NCI-H524 (cell line): ENCODE data around the gene CIB4.

Experiments used
- DNase-seq, 2 experiments: peaks; one replicate each; lab custom pipeline; 2025; lab: John Stamatoyannopoulos, UW

Gene CIB4

DNA sequence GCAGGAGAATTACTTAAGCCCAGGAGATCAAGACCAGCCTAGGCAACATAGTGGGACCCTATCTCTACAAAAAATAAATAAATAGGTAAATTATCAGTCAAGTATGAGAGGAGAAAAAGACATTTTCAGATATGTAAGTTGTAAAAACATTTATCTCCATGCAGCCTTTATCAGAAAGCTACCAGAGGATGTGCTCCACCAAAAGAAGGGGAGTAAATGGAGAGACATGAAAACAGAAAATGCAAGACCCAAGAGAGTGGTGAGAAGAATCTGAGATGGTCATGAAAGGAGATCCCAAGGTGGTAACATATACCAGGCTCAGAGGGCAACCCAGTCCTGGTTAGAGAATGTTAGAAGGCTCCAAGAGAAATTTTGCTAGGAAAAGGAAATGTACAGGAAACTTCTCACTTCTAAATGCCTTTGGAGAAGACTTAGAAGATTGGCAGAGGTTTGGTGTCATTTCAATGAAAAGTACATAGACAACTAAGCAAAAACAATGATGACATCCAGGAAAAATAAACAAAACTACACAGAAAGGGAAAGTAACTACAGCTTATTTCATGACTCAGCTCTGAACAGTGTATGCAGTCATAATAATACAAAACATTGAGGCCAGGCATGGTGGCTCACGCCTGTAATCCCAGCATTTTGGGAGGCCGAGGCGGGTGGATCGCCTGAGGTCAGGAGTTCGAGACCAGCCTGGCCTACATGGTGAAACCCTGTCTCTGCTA is 19.5 kb downstream of the CIB4 start:
- DNase-seq = no peak

DNA sequence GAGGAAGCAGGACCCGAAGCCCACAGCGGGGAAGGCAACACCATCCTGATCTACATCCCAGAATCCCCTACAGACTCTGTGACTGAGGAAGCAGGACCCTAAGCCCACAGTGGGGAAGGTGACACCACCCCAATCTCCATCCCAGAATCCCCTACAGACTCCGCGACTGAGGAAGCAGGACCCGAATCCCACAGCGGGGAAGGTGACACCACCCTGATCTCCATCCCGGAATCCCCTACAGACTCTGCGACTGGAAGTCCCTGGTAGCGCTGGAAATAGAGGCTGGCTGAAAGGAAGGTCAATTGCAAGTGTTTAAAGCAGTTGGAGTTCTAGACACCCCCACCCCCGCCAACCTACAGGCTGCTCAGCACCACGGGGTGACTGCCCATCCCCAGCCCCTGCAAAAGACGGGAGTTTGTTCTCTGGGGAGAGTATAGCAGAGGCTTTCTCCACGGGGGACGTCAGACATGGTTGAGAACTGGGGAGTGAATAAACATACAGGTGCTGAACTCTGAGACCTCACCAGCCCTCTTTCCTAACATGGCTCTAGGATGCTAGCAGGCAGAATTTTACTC is 21.0 kb downstream of the CIB4 start:
- no peak for DNase-seq

DNA sequence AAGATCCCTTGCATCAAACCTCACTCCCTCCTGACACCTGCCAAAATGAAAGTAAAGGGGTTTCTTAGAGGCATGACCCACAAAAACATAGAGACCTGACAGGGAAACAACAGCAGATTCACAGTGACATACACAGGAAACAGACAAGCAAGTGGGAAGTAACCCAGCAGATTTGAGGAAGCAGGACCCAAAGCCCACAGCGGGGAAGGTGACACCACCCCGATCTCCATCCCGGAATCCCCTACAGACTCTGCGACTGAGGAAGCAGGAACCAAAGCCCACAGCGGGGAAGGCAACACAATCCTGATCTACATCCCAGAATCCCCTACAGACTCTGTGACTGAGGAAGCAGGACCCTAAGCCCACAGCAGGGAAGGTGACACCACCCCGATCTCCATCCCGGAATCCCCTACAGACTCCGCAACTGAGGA is 21.6 kb downstream of the CIB4 start:
- no peak for DNase-seq

DNA sequence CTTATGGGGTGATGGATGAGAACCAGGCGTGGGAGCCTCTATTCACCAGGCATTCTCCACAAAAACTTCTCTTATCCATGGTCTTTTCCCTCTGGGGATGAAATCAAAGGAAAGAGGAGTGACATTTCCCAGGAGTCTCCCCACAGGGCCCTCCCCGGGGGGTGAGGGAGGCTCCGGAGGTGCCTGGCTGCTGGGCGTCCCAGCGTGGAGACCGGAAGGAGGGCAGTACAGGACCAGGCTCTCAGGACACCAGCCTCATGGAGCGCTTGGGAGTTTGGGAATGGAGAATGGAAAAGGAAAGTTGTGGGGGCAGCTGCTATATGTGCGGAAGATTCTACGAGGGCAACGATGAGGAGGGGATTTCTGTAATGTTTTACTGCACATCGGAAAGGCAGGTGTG is 22.1 kb downstream of the CIB4 start:
- no peak for DNase-seq

DNA sequence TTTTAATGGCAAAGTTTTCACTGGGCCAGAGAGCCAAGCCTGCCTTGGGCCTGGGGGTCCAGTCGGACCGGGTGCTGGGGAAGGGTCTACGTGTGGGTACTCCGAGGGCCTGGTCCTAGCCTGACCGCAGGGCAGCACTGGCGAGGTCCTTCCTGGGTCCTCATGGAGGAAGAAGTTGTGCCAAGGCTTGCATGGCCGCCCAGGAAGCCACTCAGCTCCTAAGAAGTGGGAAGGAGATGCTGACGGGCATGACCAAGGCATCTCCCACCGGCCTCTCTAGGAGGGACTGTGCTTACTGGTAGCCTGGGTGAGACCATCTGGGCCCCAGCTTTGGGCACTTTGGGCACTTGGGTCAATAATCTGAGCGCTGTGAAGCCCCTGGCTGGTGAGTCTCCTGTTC is 22.6 kb downstream of the CIB4 start:
- DNase-seq = no peak

DNA sequence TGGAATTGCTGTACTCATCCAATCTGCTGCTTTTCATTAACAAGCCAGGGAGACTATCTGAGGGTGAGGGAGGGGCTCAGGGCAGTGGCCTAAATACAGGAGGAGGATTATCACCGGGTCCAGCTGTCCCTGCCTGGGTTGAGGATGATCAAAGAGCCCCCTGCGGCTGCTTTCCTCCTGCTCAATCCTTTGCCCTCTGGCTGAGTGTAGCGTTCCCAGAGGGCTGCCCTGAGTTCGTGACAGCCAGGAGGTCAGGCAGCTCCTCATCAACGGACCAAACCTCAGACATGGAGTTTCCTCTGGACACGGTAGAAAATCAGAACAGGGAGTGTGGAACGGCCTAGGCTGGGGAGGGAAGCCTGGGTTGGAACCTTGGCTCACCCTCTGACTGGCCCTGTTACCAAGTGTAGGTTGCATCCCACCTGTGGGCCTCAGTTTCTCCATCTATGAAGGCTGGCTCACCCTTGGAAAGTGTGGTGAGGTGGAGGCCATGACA is 23.5 kb downstream of the CIB4 start:
- peak; percentile 98 to 99 for DNase-seq

DNA sequence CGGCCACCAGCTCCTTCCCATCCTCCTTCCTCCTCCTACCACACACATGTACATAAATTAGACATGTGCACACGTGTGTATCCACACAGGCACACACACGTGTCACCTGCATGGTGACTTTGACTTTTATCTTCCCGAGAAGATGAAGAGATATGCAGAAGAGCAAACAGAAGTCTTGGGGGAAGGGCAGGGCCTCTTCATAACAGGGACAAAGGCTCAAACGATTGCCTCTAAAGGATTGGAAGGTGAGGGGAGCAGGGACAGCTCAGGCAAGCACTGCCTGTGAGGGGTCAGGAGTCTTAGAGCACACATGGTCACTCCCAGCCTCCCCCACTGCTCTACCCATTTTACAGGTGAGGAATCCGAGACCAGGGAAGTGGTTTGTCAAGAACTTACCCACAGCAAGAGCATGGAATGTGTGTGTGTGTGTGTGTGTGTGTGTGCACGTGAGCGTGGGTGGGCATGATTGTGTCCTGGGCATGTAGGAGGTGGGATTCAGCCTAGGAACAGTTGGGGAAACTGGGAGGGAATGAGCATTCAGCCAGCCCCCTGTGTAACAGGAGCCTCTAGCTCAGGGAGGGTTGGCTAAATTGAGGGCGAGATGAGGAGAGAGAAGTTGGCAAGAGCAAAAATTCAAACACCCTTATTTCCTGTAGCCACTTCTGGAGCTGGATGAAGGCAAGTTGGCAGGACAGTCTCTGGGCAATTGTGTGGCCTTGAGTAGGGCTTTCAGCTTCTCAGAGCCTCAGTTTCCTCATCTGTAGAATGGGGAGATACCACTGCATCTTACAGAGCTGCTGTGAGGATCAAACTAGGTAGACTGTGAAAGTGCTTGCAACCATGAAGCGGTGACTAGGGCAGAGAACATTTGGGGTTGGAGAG is 24.2 kb downstream of the CIB4 start:
- peak in 1 of 2 experiments; percentile 36 for DNase-seq

DNA sequence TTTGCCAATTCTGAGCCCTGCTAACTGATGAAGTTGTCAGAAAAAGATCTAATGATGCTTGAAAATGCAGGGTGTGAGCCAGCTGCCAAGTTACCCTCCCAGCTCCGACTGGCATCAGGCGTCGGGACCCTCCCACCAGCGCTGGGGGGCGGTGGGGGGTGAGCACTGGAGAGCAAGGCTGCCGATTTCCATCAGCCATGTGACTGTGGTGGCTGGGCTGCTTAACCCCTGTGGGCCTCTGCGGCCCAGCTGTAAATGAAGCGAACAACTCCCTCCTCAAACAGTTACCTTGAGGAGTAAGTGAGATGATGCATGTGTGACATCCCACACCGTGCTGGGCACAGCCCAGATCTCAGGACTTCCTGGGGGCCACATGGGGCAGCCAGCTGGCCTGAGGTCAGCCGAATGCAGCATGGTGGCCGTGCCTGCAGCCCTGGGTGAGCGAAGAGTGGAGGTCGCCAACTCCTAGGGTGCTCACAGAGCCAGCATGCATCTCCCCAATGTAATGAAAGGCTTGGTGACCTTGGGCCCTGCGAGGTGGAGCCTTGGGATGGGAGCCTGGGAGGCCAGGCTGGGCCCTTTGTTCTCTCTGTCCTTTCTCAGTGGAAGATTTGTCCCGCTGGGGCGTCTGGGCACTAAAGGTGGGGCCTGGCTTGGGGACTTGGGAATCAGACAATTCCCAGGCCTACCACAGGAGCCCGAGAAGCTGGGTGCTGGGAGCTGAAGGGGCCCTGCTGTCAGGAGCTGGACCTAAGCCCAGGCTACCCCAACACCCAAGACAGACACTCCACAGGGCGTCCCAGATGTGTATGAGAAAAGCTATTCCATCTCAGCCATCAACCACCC is 25.1 kb downstream of the CIB4 start:
- DNase-seq = peak in 1 of 2 experiments; percentile 55

DNA sequence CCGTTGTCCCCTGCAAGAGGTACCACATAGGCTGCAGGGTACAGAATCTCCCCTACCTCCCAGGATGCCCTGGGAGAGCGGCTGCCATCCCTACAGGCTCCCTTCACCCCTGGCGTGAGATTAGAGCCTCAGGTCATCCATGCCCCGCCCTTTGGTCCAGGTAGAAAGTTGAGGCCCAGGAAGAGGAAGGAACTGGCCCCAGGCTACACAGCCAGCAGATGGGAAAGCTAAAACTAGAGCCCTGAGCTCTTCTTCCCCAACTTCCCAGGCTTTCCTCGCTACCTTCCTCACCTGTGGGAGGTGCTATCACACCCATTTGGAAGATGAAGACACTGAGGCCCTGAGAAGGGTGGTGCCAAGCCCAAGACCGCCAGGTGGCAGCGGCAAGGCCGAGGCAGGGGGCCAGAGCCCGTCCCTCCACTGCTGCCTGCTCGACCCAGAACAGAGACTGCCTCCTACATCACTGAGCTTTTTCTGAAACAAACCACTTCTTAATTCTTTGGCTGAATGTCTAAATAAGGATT is 25.8 kb downstream of the CIB4 start:
- DNase-seq = peak in 1 of 2 experiments; percentile 49

DNA sequence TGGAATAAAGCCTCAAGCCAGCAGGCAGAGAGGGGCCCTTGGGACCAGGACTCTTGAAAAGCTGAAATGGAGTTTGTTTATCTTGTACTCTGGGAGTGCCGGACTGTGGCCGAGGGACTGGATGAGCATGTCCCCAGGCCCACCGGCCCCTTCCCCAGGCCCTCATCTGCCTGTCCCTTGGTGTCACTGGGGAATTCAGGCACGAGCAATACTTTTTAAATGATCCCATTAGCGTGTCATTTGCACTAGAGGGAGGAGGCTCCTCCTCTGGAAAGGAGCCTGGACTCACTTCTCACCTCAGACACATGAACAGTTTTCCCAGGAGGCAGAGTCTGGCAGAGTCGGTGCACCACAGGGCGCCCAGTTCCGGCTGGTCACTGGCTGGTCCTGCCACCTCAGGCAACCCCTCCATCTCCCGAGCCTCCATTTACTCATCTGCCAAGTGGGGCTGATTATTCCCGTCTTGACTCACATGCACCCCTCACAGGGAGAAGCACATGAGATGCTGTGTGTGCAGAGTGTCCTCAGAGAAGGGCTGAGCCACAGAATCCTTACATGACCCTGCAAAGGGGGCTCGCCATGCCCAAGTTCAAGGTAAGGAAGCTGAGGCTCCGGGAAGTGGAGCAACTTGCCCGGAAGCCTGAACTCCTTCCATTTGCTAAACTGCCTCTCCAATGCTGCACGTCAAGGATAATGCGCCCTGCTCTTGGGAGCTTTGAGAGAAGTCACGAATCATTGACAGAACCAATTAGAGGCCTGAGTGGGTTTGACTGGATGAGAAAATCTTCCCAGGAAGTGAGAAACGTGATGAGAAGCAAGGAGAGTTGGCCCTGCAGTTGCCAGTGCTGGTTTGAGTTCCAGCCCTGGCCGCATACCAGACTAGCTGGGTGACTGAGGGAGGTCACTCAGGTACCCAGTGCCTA is 26.7 kb downstream of the CIB4 start:
- DNase-seq = peak; percentile 32 to 64

DNA sequence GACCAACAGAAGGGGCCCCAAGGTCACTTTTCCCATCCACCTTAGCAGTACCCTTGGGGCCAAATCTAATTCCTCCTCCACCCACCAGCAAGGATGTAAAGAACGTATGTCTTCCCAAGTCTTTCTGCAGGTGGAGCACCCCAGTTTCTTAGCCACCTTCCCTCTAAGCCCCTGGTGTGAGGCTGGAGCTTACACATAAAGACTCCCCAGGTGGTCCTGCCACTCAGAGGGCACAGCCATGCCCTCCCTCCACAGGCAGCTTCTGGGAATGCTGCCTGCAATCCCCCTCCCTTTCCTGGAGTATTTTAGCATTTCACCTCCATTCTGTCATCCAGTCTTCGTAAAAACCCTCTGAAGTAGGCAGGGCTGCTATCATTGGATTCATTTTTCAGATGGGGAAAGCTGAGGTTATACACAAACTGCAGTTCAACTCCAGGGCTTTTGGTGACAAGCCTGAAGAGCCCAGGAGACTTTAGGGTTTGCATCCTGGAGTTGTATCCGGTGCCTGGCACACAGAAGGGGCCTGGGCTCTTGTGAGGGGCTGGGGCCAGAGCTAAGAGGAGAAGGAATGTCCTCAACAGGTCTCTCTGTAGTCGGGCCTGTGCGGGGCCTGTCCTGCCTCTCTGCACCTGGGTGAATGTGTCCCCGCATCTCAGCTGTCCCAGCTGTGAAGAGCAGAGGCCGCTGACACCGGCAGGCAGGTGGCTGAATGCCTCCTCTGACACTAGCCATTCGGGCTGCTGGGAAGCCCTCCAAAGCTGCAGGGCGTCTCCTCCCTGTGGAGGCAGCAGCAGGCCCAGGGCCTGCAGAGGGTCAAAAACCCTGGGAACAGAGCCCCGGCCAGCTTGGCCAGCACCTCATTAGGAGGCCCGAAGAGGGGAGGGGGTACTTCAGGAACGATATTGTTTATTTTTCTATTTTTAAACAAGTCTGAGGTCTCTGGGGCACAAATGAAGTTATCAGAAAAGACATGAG is 27.6 kb downstream of the CIB4 start:
- DNase-seq = peak; percentile 46 to 64

DNA sequence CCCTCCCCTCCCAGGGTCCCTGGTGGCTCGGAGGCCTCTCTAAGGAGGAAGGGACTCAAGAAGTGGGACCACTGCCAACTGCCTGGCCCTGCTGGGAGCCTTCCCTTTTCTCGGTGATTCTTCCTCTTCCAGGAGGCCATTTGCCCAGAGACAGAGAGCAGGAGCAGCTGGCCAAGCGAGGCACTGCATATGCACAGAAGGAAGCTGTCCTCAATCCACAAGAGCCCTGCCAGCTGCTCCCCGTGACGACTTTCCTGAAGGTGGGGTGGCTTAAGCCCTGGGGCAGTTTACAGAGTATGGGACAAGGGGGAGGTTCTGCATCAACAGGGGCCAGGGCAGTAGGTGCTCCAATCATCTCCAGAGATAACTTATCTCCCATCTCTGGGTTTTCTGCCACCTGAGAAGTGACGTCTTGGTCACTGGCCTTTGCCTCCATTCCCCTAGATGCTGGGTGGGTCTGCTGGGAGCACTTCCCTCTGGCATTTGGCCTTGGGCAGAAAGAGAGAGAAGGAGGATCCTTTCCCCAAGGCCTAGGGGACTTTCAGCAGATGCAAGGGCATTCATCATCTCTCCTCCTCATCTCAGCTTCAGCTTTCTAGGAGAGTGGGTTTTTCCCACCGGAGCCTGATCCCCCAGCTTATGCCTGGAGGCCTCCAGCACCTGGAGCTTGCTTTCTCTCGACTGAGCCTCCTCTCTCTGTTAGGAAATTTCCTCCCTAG is 28.5 kb downstream of the CIB4 start:
- DNase-seq = peak; percentile 98 to 99

DNA sequence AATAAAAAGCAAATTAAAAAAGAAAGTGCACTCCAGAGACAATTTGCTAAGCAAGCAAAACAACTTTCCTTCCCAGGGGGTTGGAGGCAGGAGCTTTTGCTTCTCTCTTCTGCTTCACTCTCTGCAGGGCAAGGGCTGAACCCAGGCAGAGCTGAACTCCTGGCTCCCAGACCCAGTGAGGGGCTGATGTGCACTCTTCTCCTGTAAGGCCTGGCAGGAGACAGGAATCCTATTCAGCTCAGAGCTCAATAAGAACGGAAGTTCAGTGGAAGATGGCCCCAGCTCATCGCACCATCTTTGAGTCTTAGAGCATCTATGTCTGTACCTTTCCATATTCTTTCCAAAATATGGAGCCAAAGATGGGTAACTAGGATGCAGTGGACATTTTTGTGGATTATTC is 29.1 kb downstream of the CIB4 start:
- peak in 1 of 2 experiments; percentile 54 for DNase-seq

DNA sequence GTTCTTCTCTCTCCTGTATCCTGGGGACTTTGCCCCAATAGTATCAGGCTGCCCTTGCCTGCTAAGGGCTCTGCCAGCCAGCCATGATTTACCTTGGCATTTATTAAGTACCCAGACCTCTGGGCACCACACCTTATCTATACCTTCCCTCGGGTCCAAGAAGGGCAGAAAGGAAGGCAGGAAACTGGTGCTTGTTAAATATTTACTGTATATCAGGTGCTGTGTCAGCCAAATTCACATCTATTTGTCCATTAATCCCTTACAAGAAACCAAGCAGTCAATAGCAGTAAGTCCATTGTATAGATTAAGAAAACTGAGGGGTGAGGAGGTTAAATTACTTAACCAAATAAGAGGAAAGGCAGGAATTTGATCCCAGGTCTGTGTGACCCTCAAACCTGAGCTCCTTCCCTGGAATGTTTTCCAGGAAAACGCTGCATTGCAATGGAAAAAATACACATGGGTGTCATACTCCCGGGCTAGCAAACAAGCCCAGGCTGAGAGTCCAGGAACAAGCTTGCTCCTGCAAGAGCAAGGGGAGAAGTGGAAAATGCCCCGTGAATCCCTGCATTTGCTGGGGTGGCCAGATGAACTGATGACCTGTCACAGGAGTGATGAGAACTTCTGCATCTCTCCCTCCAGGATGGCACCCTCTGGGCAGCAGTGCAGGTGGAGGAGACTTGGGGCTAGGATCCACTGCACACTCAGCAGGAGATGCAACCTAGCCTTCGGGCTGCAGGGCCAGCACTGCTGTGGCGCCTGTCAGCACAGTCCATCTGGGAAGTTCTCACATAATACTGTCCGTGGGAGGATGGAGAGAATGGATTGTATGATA is 30.4 kb downstream of the CIB4 start:
- peak in 1 of 2 experiments; percentile 19 for DNase-seq

DNA sequence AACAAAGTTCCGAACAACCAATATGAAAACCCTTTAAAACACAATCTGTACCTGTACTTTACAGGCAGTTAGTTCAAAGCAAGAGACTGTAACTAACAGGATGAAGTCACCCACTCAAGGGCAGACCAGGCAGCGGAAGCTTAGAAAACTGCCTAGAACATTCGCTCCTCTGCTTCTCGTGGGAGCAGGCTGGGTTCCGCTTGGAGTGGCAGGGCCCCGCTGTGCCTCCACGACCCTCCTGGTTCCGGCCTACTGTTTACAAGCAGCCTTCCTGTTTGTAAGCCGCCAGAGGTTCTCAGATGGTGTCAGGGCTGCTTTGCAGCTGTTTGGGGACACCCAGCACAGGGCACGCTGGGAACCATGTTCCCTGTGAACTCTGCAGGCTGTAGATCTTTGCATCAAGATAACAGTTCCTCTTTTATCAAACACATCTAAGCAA is 31.3 kb downstream of the CIB4 start:
- DNase-seq = no peak

DNA sequence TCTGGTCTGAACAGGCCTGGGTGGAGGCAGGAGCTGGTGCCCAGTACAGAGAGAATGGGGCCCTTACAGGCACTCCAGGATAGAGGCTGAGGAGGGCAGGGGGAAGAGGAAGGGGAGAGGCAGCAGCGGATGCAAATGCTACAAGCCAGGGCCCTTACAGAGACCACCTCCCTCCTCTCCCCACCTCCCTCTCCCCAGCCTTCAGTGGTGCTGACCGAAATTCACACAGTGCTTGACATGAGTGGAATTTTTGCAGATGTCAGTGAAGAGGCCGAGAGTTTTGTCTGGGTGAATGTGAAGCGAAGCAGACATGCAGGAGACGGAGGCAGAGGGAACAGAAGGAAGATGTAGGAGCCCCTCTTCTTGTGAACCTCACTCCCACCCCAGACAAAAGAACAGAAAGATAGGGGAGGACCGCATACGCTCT is 31.9 kb downstream of the CIB4 start:
- no peak for DNase-seq

DNA sequence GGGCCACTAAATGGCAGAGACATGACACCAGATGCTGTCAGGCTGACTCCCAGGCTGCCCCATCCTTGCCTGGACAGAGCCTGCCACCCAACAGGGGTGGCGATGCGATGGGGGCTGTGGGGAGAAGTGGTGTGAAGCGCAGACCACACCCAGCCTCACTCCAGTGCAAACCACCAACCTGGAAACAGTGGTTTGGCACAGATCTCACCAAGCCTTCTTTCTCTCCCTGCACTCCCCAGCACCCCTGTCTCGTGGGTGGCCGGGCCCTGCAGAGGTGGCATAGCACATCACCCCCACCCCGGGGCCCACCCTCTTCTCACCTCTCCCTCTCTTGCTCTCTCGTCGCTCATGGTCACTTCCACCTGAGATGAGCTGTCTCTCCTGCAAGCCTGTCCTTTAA is 32.6 kb downstream of the CIB4 start:
- DNase-seq = no peak
